ENCODE data around the gene MSGN1.

MSGN1 gene

GRCh38 chr2:17816396-17817245 lies at the start of gene MSGN1:
Gene MSGN1, plus strand, starts transcription at chr2:17816460. Its CDS starts 59 bp downstream, at chr2:17816519.
- no peak for DNase-seq

DNA sequence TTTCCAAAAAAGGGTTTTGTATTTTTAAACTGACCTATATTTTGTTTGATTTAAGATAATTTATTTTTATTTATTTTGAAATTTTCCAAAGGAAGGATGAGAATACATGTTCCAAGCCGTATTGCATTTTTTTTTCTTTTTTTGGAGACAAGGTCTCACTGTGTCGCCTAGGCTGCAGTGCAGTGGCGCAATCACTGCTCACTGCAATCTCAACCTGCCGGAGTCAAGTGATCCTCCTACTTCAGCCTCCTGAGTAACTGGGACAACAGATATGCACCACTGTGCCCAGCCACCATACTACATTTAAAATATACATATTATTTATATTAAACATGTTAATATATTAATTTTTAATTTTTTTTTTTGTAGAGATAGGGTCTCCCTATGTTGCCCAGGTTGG lies 47.4 kb upstream of the MSGN1 start:
- DNase-seq, result no peak

DNA sequence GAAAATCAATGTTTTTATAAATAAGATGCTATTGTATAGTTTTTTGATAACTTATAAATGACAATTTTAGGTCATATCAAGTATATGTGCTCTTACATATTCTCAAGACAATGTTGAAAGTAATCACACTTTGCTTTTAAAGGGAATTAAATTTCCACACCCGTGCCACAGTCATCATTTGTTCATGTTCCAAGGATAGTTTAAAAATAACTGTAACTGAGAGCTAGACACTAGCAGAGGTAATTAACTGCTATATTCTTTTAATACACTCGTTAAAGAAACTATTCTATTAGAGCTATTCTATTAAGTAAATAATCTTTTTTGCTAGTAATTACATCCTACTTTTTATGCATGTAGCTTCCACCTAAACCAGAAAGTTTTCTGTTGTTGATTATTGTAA lies 44.3 kb upstream of the MSGN1 start:
- no peak for DNase-seq

DNA sequence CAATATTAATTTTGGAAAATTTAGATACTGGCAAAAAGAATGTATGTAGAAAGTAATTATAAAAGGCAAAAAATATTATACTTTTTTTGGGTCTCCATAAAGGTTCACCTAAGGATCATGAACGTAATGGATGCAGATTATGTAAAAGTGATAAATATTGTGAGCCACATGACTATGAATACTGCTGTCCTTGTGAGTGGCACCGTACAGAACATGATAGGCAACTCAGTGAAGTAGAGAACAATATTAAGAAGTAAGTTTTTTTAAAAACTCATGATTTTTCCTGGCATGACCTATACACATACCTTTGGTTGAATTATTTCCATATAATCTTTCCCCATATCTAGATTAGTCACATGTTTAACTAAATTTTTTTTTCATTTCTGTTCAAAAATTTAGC lies 43.7 kb upstream of the MSGN1 start:
- DNase-seq, result no peak

DNA sequence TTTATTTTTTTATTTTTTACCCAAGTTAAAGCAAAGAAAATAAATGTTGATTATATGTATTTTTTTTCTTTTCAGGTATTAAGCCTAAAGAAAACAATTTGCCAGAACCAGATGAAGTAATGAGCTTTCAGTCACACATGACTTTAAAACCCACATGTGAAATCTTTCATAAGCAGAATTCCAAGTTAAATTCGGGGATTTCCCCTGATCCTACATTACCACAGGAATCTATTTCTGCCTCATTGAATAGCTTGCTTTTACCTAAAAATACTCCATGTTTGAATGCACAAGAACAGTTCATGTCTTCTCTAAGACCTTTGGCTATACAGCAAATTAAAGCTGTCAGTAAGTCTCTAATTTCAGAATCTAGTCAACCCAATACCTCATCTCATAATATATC lies 35.7 kb upstream of the MSGN1 start:
- DNase-seq, result no peak

- no peak for DNase-seq
These were observed 34.8 kb upstream of the MSGN1 start for GRCh38 chr2:17781482-17781881.

DNA sequence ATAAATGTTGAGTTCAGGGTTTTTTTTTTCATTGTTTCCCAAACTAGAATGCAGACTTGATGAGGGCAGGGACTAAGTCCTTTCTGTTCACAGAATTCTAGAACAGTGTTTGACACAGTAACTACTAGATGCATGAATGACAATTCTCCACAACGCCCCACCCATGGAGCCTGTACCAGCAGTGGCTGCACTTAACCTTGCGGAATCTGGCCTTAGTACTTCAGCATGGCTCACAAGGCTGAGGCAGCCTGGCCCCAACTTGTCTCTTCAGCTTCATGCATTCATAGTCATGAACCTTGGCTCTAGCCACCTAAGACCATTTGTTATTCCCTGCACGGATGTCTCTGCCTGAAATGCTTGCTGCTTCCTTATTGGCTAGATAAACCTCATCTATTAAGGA lies 29.5 kb upstream of the MSGN1 start:
- DNase-seq, result no peak

- no peak for DNase-seq
These were observed 27.5 kb upstream of the MSGN1 start for GRCh38 chr2:17788773-17789172.

- DNase-seq, result no peak
These were observed 25.7 kb upstream of the MSGN1 start for GRCh38 chr2:17790536-17790935.

- no peak for DNase-seq
These were observed 25.0 kb upstream of the MSGN1 start for GRCh38 chr2:17791121-17791816.

- no peak for DNase-seq
These were observed 24.5 kb upstream of the MSGN1 start for GRCh38 chr2:17791817-17792130.

DNA sequence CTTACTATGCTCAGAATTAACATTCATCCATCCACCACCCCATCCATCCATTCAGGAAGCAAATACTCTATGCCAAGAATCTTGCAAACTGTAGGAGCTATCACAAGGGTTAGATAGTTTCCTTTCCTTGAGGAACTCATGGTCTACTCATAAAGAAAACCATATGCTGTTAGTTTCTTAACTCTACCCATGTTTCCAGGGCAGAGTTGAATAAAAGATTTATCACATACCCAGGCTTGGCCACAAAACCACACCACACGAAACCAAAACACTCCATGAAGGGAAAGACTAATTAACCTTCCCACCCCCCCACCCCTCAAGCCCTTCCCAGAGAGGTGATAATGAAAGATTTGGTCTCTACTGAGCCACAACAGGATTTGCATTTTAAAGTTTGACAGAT lies 23.7 kb upstream of the MSGN1 start:
- DNase-seq, result no peak

DNA sequence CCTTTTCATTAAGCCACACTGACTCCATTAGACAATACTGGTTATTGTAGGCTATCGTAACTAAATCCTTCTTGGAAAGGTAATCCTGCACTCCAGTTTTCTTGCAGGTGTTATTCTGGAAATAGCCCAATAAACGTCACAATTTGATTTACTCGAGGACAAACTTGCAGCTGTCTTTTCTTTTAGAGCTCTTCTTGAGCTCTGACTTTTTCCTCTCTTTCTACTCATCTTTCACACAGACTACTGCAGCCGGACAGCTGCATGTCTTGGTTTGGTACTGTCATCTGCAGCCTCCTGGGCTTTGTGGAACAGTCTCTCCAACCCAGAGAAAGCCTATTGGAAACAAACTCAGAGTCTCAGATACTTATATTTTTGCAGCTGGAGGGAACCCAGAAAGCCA lies 23.0 kb upstream of the MSGN1 start:
- no peak for DNase-seq

- no peak for DNase-seq
These were observed 22.4 kb upstream of the MSGN1 start for GRCh38 chr2:17793803-17794354.

- DNase-seq, result no peak
These were observed 21.0 kb upstream of the MSGN1 start for GRCh38 chr2:17795309-17795708.

DNA sequence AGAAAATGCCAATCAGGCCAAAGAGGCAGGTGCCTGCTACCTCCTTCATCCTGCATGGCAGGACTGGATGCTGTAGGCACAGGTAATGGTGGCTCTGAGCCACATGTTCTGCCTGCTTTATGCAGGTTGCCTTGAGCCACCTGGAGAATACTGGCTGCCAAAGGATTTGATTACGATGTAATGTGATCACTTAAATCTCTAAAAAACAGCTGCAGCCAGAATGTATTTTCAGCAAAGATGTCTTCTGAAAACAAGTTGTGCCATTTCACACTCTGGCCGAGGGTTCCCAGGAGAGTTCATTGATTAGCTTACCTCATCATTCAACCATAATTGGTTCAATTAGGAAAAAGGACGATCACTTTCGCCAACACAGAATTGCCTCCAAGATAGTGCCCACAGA lies 17.9 kb upstream of the MSGN1 start:
- peak; percentile 4 for DNase-seq

DNA sequence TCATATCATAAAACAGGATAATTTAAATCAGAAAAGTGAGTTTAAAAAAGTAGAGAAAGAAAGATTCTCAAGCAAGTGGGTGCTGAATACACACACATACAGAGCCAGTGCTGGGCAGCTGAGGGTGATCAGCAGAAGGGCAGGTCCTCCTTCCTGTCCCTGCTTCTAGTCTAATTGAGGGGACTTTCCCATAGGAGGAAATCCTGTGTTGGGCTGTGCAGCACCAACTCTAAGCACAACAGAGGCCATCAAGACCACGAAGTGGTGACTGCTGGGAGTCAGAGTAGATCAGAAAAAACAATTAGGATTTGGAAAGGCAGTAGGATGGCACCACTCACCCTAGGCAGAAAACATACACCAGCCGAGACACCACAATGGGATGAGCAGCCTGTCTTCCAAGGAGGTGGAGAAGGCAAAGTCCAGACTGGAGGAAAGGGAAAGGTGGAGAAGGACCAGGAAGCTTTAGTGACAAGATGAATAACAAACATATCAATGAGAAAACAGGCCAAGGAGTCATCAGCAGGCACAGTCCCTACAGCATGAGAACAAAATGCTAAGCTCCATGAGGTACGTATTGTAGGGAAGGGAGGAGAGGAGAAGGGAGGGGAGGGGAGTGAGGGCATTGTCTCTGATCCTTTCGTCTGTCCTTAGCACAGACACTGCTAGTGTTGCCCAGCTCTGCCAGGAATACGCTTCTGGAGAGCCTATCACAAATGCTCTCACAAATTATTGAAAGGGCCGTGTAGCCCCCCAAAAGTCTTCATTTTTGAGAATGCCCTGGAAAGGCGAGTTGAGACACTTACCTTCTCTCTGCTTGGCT lies 16.7 kb upstream of the MSGN1 start:
- no peak for DNase-seq

GRCh38 chr2:17800219-17800618 lies 16.0 kb upstream of the MSGN1 start:
- peak; percentile 35 for DNase-seq

DNA sequence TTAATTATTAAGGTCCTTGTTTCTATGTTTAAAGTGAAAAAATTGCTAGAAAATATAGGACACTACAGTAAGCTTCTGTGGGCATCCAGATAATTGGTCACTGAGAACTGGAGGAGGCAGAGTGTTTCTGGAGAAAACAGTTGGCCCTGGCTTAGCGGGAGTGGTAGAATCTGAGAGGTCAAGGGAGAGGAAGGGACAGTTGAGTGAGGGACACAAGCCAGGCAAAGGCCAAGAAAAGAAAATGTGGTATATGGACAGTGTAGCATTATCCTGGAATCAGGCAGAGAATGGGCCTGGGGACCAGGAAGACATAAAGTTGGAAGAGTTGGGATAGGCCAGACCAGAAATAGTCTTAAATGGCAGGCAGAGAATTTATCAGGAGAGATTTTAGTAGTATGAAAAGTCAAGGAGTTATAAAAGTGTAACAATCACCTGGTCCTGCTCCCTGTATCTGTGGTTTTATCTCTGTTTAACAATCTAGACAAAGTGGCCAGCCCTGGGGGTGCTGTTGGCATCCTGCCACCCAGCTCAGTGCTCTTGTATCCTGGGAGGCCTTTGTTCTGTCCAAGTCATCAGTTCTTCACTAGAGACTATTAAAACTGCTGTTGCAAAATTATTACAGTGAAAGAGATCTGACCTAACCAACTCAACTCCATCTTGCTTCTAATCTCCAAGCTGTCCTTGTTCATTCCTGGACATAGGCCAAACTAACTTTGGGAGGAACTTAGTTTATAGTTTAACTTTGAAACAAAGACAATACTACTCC lies 15.4 kb upstream of the MSGN1 start:
- peak; percentile 88 for DNase-seq

- DNase-seq, result no peak
These were observed 12.8 kb upstream of the MSGN1 start for GRCh38 chr2:17803497-17803896.

- DNase-seq, result no peak
These were observed 11.9 kb upstream of the MSGN1 start for GRCh38 chr2:17804358-17804757.

GRCh38 chr2:17805166-17805565 lies 11.1 kb upstream of the MSGN1 start:
- no peak for DNase-seq
